ENCODE measurements around the gene SNRPD1.
"Not testable (repeated sequence)": the region's sequence is repeated elsewhere in the genome, so short reads cannot be mapped to it uniquely, and the experiment has no call there.

SNRPD1 gene

DNA sequence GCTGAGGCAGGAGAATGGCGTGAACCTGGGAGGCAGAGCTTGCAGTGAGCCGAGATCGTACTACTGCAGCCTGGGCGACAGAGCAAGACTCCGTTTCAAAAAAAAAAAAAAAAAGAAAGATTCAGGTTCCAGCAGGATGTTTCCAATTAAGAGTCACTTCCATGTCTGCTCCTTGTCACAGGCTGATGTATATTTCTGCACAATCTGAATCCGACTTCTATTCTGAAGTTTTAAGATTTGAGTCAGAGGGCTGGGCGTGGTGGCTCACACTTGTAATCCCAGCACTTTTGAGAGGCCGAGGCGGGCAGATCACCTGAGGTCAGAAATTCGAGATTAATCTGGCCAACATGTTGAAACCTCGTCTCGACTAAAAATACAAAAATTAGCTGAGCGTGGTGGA is 24.7 kb downstream of the SNRPD1 start:
- DNase-seq (ENCODE audit: low read depth in 2 of 2, low spot score in 1 of 2) = no peak

DNA sequence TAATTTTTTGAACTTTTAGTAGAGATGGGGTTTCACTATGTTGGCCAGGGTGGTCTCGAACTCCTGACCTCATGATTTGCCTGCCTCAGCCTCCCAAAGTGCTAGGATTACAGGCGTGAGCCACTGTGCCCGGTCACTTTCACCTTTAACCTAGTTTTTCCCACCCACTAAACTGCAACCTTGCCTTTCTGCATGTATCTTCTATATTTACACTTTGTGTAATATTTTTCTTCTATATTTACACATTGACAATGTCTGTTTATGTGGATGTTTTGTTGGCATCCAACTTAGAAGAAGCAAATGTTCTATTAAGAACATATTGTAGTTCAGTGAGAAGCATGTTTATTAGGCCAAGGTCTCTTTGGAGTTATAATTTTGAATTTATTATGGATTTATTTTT is 26.7 kb downstream of the SNRPD1 start:
- no peak for DNase-seq (ENCODE audit: low read depth in 2 of 2, low spot score in 1 of 2)

DNA sequence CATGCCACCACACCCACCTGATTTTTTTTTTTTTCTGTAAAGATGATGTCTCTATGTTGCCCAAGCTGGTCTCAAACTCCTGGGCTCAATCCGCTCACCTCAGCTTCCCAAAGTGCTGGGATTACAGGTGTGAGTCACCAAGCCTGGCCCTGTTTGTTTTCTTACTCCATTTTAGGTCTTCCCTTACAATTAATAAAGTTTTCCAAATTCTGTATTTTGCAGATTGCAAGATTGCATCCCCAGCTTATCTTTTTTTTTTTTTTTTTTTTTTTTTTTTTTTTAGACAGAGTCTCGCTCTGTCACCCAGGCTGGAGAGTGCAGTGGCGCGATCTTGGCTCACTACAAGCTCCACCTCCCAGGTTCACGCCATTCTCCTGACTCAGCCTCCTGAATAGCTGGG is 28.3 kb downstream of the SNRPD1 start:
- not testable (repeated sequence) for DNase-seq (ENCODE audit: low read depth in 2 of 2, low spot score in 1 of 2)

DNA sequence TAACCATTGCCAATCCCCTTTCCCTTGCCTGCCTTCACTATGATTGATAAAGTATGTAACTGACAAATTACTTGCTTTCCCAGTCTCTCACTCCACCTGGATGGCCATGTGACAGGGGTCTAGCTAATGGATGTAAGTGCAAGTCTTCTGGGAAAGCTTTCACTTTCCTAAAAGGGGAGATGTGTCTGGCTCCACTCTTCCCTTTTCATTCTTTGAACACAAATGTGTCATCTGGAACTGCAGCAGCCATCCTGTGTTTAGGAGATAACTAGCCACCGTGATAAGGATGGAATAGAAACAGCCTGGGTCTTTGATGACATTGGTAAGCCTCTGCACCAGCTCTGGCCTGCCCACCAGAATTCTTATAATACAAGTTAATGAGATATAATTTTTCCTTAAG is 38.2 kb downstream of the SNRPD1 start:
- DNase-seq (ENCODE audit: low read depth in 2 of 2, low spot score in 1 of 2) = no peak

DNA sequence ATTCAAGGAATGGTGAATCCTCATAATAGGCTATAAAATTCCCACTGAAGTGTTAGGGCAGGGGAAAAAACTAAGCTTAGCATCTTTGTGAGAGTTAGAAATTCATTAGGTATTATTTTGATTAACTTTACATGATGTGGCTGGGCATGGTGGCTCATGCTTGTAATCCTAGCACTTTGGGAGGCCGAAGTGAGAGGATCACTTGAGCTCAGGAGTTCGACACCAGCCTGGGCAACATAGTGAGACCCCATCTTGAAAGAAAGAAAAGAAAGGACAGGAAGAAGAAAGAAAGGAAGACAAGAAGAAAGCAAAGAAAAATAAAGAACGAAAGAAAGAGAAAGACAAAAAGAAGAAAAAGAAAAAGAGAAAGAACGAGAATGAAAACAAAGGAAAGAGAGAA is 40.0 kb downstream of the SNRPD1 start:
- DNase-seq (ENCODE audit: low read depth in 2 of 2, low spot score in 1 of 2) = no peak

DNA sequence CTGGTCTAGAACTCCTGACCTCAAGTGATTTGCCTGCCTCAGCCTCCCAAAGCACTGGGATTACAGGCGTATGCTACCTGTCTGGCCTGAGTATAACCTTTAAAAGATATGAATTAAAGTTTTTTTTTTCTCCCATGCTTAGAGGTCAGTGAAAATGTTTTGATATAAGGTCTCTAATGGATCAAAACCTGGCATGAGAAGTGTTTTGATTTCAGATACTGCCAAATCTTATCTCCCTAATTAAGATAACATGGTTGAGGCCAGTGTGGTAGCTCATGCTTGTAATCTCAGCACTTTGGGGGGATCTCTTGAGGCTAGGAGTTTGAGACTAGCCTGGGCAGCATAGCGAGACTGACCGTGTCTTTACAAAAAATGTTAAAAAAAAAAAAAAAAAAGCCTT is 41.2 kb downstream of the SNRPD1 start:
- no peak for DNase-seq (ENCODE audit: low read depth in 2 of 2, low spot score in 1 of 2)

DNA sequence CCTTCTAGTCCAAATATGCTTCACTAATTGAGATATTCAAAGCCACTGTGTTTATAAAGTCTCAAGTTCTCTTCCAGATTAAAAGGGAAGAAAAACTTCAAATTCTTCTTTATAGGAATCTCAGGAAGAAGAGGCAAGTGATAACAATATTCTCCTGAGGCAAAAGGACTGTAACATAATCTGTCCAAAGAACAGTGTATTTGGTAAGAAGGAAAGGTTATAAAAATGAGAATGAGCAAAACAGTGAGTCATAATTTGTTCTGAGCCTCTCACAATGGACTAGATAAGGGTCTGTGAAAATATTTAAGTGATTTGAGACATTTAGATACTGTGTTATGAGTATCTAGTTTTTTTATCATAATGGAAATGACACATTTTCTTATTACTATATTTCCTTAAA is 44.3 kb downstream of the SNRPD1 start:
- no peak for DNase-seq (ENCODE audit: low read depth in 2 of 2, low spot score in 1 of 2)

DNA sequence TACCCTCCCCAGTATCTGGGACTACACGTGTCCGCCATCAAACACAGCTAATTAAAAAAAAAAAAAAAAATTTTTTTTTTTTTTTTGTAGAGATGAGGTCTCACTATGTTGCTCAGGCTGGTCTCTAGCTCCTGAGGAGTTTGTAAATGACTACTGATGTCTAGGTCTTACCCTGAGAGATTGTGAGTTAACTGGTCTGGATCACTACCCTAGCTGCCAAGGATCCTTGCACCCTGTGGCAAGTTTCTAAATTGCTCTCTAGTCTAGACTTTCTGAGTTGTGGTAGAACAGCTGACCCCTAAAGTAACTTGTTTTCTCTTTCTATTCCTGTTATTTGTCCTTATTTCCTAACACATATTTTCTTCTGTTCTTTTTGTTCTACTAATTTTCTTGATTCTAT is 48.0 kb downstream of the SNRPD1 start:
- DNase-seq (ENCODE audit: low read depth in 2 of 2, low spot score in 1 of 2) = no peak

DNA sequence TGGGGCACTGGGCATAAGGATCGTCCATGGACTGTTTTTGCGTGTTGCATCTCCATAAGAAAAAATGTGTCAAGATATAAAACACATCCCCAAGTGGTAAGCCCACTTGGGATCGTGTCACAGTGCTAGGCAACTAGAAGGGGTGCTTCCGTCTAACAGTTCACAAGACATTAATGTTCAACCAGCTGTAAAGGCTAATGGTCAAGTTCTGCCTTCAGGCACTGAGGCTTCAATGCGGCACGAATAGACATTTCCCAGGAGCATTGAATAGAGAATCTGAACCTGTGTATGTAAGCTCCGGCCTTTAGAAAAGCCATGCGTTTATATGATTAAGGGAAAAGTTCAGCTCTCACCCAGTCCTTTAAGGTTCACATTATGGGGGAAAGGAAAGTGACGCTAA is 50.5 kb downstream of the SNRPD1 start:
- DNase-seq (ENCODE audit: low read depth in 2 of 2, low spot score in 1 of 2) = no peak

DNA sequence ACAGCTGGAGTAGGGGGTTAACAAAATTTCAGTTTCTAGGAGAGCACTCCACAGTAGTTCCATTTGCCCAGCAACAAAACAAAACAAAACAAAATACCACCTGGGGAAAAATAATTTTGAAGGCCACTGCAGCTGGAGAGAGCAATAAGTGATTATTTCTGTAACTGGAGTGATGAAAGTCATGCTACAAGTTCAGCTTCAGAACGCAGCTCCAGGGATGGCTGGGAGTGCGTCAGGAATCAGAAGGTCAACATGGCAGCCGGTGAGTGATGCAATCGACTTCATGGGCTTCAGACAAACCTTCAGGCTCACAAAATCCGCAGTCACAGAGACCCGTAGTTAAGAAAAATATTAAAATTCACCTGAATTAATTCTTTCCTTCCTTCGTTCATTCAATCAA is 51.5 kb downstream of the SNRPD1 start:
- DNase-seq (ENCODE audit: low read depth in 2 of 2, low spot score in 1 of 2) = no peak

DNA sequence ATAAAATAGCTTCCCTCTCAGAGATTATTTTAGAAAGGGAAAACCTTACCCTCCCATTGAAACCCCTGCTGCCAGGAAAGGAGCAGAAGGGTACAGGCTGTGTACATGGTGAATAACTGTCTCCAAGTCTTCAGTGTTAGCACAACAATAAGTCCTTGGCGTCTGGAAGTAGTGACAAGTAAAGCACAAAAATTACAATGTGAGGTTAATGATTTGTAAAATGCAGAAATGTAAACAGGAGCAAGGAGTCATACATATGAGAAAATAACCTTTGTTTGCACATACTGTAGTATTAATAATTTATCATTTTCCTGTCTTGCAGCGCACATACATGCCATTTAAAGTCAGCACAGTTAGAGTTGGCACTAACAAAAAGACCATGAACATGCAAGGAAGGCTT is 52.0 kb downstream of the SNRPD1 start:
- no peak for DNase-seq (ENCODE audit: low read depth in 2 of 2, low spot score in 1 of 2)

DNA sequence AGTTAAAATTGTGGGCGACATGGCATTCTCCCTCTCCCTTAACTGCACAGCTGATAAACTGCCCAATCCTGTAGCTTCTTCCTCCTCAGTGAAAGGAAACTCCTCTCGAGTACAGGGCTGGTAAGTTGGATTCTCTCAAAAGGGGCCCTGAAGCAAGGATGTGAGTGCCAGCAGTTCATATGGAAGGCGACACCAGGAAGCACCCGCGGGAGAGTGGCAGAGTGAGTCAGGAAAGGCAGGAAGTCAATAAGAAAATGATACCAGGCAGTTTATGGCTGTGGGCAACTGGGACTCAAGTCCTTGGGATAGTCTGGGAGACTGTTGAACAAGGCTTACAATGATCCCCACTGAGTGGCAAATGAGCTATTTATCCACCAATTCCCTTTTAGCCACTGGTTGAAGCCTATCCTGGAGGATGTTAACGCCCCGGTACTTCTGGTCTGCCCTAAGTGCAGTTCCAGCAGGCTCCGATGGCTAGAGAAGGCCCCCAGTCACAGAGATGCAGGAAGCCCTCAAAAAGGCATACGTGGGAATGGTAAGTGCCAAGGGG is 57.7 kb downstream of the SNRPD1 start:
- DNase-seq (ENCODE audit: low read depth in 2 of 2, low spot score in 1 of 2) = no peak

DNA sequence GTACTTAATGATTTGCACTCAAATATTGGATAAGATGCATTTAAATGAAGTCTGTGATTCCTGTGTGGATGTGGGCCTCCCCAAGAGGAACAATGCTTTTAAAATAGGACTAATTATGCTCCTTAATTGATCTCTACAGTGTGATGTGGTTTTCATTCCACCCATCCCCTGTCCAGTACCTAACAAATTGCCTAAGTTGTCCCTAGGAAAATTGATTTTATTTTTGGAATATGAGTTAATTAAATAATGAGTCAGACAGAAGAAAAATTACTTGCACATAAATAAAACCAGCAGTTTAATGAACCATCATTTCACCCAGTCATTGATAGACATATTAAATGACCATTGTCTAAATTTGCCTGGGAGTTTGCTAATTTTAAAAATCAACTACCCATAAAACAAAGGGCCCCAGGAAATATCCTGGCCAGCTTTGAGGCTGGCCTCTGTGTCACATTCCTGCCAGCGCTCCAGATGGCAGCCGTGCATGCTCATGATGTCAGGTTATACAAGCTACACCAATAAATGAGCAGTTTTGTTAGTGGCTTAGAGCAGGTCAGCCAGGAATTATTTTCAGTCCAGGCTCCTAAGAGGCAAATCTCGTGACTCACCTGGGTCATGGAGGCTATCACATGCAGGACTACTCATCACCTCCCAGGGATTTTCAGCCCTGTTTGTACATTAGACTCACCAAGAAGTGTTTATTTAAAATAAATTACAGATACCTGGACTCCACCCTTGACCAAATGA is 60.6 kb downstream of the SNRPD1 start:
- no peak for DNase-seq (ENCODE audit: low read depth in 2 of 2, low spot score in 1 of 2)

DNA sequence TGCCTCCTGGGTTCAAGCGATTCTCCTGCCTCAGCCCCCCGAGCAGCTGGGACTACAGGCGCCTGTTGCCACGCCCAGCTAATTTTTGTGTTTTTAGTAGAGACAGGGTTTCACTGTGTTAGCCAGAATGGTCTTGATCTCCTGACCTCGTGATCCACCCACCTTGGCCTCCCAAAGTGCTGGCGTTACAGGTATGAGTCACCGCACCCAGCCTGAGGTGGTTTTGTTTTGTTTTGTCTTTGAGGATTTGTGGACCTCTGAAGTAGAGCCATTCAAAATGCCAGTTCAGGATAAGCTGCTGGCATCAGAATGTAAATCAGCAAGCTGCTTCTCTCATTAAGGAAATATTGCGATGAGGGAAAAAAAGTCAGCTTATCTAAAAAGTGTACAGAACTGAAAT is 63.2 kb downstream of the SNRPD1 start:
- not testable (repeated sequence) for DNase-seq (ENCODE audit: low read depth in 2 of 2, low spot score in 1 of 2)

DNA sequence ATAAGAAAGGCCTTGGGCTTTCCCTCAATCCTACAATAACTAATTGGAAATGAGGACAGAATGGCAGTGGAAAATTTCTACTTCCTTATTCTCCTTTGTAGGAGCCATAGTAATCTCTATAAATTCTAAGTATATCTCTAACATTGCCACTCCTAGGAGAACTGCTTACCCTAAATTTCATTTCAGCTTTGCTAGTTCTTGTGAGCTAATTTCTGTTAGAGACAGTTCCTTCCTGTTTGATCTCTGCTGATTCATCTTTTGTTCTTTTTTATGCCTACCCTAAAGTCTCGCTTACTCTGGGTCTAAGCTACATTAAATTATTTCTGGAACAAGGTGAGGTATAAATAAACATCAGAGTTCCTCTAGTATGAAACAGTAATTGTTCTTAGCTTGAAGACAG is 66.7 kb downstream of the SNRPD1 start:
- no peak for DNase-seq (ENCODE audit: low read depth in 2 of 2, low spot score in 1 of 2)

DNA sequence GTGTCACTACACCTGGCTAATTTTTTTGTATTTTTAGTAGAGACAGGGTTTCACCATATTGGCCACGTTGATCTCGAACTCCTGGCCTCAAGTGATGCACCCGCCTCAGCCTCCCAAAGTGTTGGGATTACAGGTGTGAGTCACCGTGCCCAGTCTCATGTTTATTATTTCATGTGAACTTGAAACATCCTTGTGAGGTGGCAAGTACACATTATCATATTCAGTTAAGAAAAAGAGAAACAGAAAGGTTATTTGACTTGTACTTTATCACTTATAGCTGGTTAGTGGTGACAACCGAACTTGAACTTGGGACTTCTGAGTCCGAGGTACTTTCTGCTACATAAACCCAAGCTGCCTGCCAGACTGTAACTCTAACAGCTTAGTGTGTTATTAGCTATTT is 68.0 kb downstream of the SNRPD1 start:
- no peak for DNase-seq (ENCODE audit: low read depth in 2 of 2, low spot score in 1 of 2)

DNA sequence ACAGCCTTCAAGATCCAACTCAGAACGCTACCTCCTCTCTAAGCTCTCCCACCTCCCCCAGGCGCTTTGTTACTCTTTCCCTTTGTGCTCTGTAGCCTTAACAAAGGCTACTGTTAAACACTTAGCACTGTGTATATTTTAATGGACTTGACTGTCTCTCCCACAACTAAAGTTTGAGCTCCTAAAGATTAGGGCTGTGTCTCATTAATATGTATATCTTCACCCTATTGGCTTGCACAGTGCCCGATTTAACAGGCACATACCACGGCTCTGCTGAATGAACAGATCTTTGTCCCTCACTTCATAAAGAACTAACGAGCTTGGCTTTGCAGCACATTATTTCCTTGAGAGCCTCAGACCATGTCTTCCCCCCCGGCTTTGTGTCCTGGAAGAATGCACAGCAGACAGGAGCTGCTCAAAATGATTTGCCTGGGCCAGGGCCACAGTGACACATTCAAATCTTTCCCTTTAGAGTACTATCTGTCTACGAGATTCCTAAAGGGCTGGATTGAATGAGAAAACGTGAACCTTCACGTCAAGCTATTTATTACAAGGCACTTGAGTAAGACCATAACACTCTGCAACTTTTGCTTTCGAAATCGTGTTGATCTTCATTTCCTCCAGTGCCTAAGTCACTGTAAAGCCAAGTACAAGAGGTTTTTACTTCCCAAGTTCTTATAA is 70.4 kb downstream of the SNRPD1 start:
- no peak for DNase-seq (ENCODE audit: low read depth in 2 of 2, low spot score in 1 of 2)
